Measurements from ENCODE around the gene UBA1.

Gene UBA1

GRCh38 chrX:47212381-47213293 lies 19.0 kb downstream of the UBA1 start:
- no peak for DNase-seq (ENCODE audit: low spot score)

- DNase-seq (ENCODE audit: low spot score) = no peak
These were observed 20.9 kb downstream of the UBA1 start for GRCh38 chrX:47214435-47215077.

GRCh38 chrX:47215291-47215900 lies 21.8 kb downstream of the UBA1 start:
- DNase-seq (ENCODE audit: low spot score) = no peak

- DNase-seq (ENCODE audit: low spot score) = no peak
These were observed 22.8 kb downstream of the UBA1 start for GRCh38 chrX:47216393-47216925.

GRCh38 chrX:47217121-47217851 lies 23.7 kb downstream of the UBA1 start:
- DNase-seq (ENCODE audit: low spot score) = peak; percentile 42

GRCh38 chrX:47217852-47218279 lies 24.2 kb downstream of the UBA1 start:
- peak; percentile 99 for DNase-seq (ENCODE audit: low spot score)

GRCh38 chrX:47218280-47218919 lies 24.8 kb downstream of the UBA1 start, which contains the start of gene CDK16:
CDK16 (plus strand) TSS chrX:47218681; CDS start chrX:47223558, 4,877 bp downstream.
- peak; percentile 95 for DNase-seq (ENCODE audit: low spot score)

GRCh38 chrX:47218920-47219815 lies 25.5 kb downstream of the UBA1 start:
- DNase-seq (ENCODE audit: low spot score) = peak; percentile 31

GRCh38 chrX:47221756-47222155 lies 28.1 kb downstream of the UBA1 start:
- no peak for DNase-seq (ENCODE audit: low spot score)

GRCh38 chrX:47222751-47223350 lies 29.2 kb downstream of the UBA1 start:
- no peak for DNase-seq (ENCODE audit: low spot score)

- no peak for DNase-seq (ENCODE audit: low spot score)
These were observed 30.0 kb downstream of the UBA1 start for GRCh38 chrX:47223476-47224250.

GRCh38 chrX:47224266-47224895 lies 30.8 kb downstream of the UBA1 start:
- no peak for DNase-seq (ENCODE audit: low spot score)

GRCh38 chrX:47224896-47225290 lies 31.3 kb downstream of the UBA1 start:
- no peak for DNase-seq (ENCODE audit: low spot score)

GRCh38 chrX:47226071-47226470 lies 32.4 kb downstream of the UBA1 start:
- no peak for DNase-seq (ENCODE audit: low spot score)

GRCh38 chrX:47226531-47227333 lies 33.1 kb downstream of the UBA1 start:
- DNase-seq (ENCODE audit: low spot score) = no peak

- DNase-seq (ENCODE audit: low spot score) = no peak
These were observed 33.6 kb downstream of the UBA1 start for GRCh38 chrX:47227334-47227583.

GRCh38 chrX:47228550-47229270 lies 35.1 kb downstream of the UBA1 start:
- DNase-seq (ENCODE audit: low spot score) = no peak
